Stimulated activated memory B cell treated with anti-CD40 and anti-IgM and Interleukin-4, amounts not matched to agents 10 μg/mL and 1 μg/mL and 100 μg/mL, for 72 hours (primary cell): ENCODE measurements around the gene ZC3HAV1.

Experiments used
- ATAC-seq: fragments of 150-1000 bp; cut with Tn5 transposase; 2 replicates; pipeline ENCODE4 v1.10.0; 2021
- H3K27ac Mint-ChIP-seq: one replicate; pipeline ENCODE4 v1.8.0; 2022; ENCODE audit warnings: mild to moderate bottlenecking, mixed read lengths
- H3K27me3 Mint-ChIP-seq: one replicate; pipeline ENCODE4 v1.8.0; 2022; ENCODE audit warnings: mixed read lengths
- H3K36me3 Mint-ChIP-seq: one replicate; pipeline ENCODE4 v1.8.0; 2022; ENCODE audit warnings: mixed read lengths
- H3K4me1 Mint-ChIP-seq: one replicate; pipeline ENCODE4 v1.8.0; 2022; ENCODE audit warnings: mixed read lengths
- H3K4me3 Mint-ChIP-seq: one replicate; pipeline ENCODE4 v1.8.0; 2022; ENCODE audit warnings: mild to moderate bottlenecking, moderate library complexity, mixed read lengths
- H3K9me3 Mint-ChIP-seq: one replicate; pipeline ENCODE4 v1.8.0; 2022; ENCODE audit warnings: mixed read lengths

The ZC3HAV1 gene

GRCh38 chr7:139004321-139005090 lies 105.0 kb downstream of the ZC3HAV1 start:
- H3K27me3 Mint-ChIP-seq = peaks cover 29% of the 10 kb centered on the region
- ATAC-seq = no peak
- peaks cover 13% of the 10 kb centered on the region for H3K9me3 Mint-ChIP-seq
- H3K4me1 Mint-ChIP-seq = no peaks in the 10 kb centered on the region
- no peak overlapping the region for H3K4me3 Mint-ChIP-seq
- no peak overlapping the region for H3K27ac Mint-ChIP-seq
- H3K36me3 Mint-ChIP-seq = no peaks in the 10 kb centered on the region

- Mint-ChIP-seq H3K27ac (no peak overlapping the region), H3K4me3 (no peak overlapping the region), H3K9me3 (peaks cover 8% of the 10 kb centered on the region), H3K36me3 (no peaks in the 10 kb centered on the region), H3K4me1 (no peaks in the 10 kb centered on the region), H3K27me3 (peaks cover 48% of the 10 kb centered on the region)
- ATAC-seq = no peak
Observed at GRCh38 chr7:138999414-138999813, 110.1 kb downstream of the ZC3HAV1 start.
